Neuronal stem cell (in vitro differentiated cells): ENCODE measurements around the gene CFTR. TPM values are rescaled to one million over a fixed set of nuclear protein-coding genes. Genes with fewer than 3 reads are reported as not detected.

Experiments
- DNase-seq: peaks from one replicate; pipeline ENCODE4 v3.0.0-alpha.2; 2013; ENCODE audit warnings: low spot score
- H2AFZ ChIP-seq: one replicate; pipeline ENCODE4 v1.6.1; 2013; ENCODE audit warnings: mild to moderate bottlenecking, low read length, inconsistent platforms
- H2AK5ac ChIP-seq: 2 replicates; pipeline ENCODE4 v1.6.1; 2013; ENCODE audit warnings: low read depth, mild to moderate bottlenecking, inconsistent platforms, low read length, moderate library complexity, mixed read lengths
- H2BK120ac ChIP-seq: 2 replicates; pipeline ENCODE4 v1.6.1; 2013; ENCODE audit warnings: low read depth, mild to moderate bottlenecking, inconsistent platforms, low read length, moderate library complexity, mixed read lengths
- H2BK12ac ChIP-seq: one replicate; pipeline ENCODE4 v1.6.1; 2013; ENCODE audit warnings: low read length, inconsistent platforms
- H2BK15ac ChIP-seq: 2 replicates; pipeline ENCODE4 v1.6.1; 2013; ENCODE audit warnings: mild to moderate bottlenecking, low read length, inconsistent platforms, mixed read lengths
- H2BK5ac ChIP-seq: one replicate; pipeline ENCODE4 v1.6.1; 2013; ENCODE audit warnings: inconsistent platforms, mild to moderate bottlenecking, low read length, moderate library complexity
- H3K14ac ChIP-seq: one replicate; pipeline ENCODE4 v1.6.1; 2013; ENCODE audit warnings: low read length, inconsistent platforms
- H3K18ac ChIP-seq: 2 replicates; pipeline ENCODE4 v1.6.1; 2013; ENCODE audit warnings: low read length, inconsistent platforms
- H3K23ac ChIP-seq: 2 replicates; pipeline ENCODE4 v1.6.1; 2013; ENCODE audit warnings: low read depth, mild to moderate bottlenecking, mixed read lengths, low read length, inconsistent platforms; ENCODE audit not compliant: poor library complexity
- H3K27ac ChIP-seq: replicated peaks from 3 replicates; pipeline ENCODE4 v1.5.1; 2013; ENCODE audit warnings: low read length, inconsistent platforms
- H3K27me3 ChIP-seq, 3 experiments: 2 replicates each; pipeline ENCODE4 v1.6.1; 2013; ENCODE audit warnings: low read length in 3 of 3, mild to moderate bottlenecking in 2 of 3, inconsistent platforms in 1 of 3, low read depth in 1 of 3, mixed read lengths in 1 of 3, moderate library complexity in 1 of 3; ENCODE audit not compliant: control insufficient read depth in 3 of 3, insufficient read depth in 3 of 3
- H3K36me3 ChIP-seq, 2 donors: replicated peaks in 1 of 2; 2 replicates each; pipeline ENCODE4 v1.6.1; 2013; ENCODE audit warnings: low read length in 2 of 2; ENCODE audit not compliant: control insufficient read depth in 2 of 2, insufficient read depth in 2 of 2
- H3K4ac ChIP-seq: 2 replicates; pipeline ENCODE4 v1.6.1; 2013; ENCODE audit warnings: inconsistent platforms, mild to moderate bottlenecking, low read length, moderate library complexity
- H3K4me1 ChIP-seq, 2 donors: 1 replicate in 1 of 2; 2 replicates in 1 of 2; pipeline ENCODE4 v1.6.1; 2013; ENCODE audit warnings: low read length in 2 of 2, low read depth in 1 of 2; ENCODE audit not compliant: control insufficient read depth in 2 of 2, insufficient read depth in 1 of 2
- H3K4me2 ChIP-seq: one replicate; pipeline ENCODE4 v1.6.1; 2013; ENCODE audit warnings: mild to moderate bottlenecking, low read length, inconsistent platforms; ENCODE audit not compliant: insufficient read depth, poor library complexity, severe bottlenecking
- H3K4me3 ChIP-seq, 2 donors: 2 replicates each; pipeline ENCODE4 v1.5.1; 2013; ENCODE audit warnings: low read length in 2 of 2, mild to moderate bottlenecking in 2 of 2, inconsistent platforms in 1 of 2, moderate library complexity in 1 of 2
- H3K79me1 ChIP-seq: one replicate; pipeline ENCODE4 v1.6.1; 2013; ENCODE audit warnings: low read depth, mild to moderate bottlenecking, inconsistent platforms, low read length, moderate library complexity
- H3K9ac ChIP-seq: one replicate; pipeline ENCODE4 v1.6.1; 2013; ENCODE audit warnings: mild to moderate bottlenecking, low read depth, low read length, inconsistent platforms; ENCODE audit not compliant: poor library complexity
- H3K9me3 ChIP-seq, 2 donors: replicated peaks in 1 of 2; 2 replicates each; pipeline versions ENCODE3 to v1.6.1; 2013; ENCODE audit warnings: low read length in 2 of 2, mild to moderate bottlenecking in 2 of 2, inconsistent platforms in 1 of 2, low read depth in 1 of 2, mixed read lengths in 1 of 2, moderate library complexity in 1 of 2; ENCODE audit not compliant: control insufficient read depth in 2 of 2, insufficient read depth in 1 of 2
- H4K8ac ChIP-seq: one replicate; pipeline ENCODE4 v1.6.1; 2013; ENCODE audit warnings: low read depth, mild to moderate bottlenecking, inconsistent platforms, low read length, moderate library complexity
- H4K91ac ChIP-seq: one replicate; pipeline ENCODE4 v1.6.1; 2013; ENCODE audit warnings: low read length, low read depth, mild to moderate bottlenecking, inconsistent platforms; ENCODE audit not compliant: poor library complexity
- WGBS, 2 donors: extraction: QIAGEN DNeasy Blood & Tissue Kit; methylation state at CpG; one replicate each; pipeline ENCODE4 v1.1.7; 2013; ENCODE audit warnings: missing lambda C conversion rate in 2 of 2, mixed read lengths in 1 of 2; ENCODE audit not compliant: insufficient read length in 2 of 2, insufficient replicate concordance in 1 of 2; ENCODE audit errors: extremely low coverage in 2 of 2; 5-methylcytosine and 5-hydroxymethylcytosine counted together
- small RNA-seq: library from polyadenylated mRNA; stranded (forward); fragments of <200 nt; extraction: miRNeasy Mini kit (QIAGEN cat#:217004); gene quantifications from one replicate; pipeline ENCODE3, GENCODE V24; 2013; ENCODE audit not compliant: insufficient read depth

Gene CFTR

GRCh38 chr7:117717357-117717756 is 237.5 kb downstream of the CFTR start:
- no peak overlapping the region for H3K27ac ChIP-seq

More at GRCh38 chr7:117717357-117717756, 237.5 kb downstream of the CFTR start:
- WGBS, 2 donors = no CpG with 5 or more reads among the region's 2 CpGs
- H3K14ac ChIP-seq = no peak overlapping the region
- no peak for DNase-seq
- H2BK120ac ChIP-seq = no peak overlapping the region
- no peak overlapping the region for H3K9ac ChIP-seq
- H3K4me2 ChIP-seq = no peak overlapping the region
- no peak overlapping the region for H2BK5ac ChIP-seq
- H4K91ac ChIP-seq = no peak overlapping the region
- peaks cover 0 to 2% of the 10 kb centered on the region in 2 donors for H3K36me3 ChIP-seq
- no peak overlapping the region for H3K4me3 ChIP-seq
- H3K27me3 ChIP-seq = no peaks in the 10 kb centered on the region
- H3K9me3 ChIP-seq = no peaks in the 10 kb centered on the region
- no peaks in the 10 kb centered on the region for H3K79me1 ChIP-seq
- no peak overlapping the region for H4K8ac ChIP-seq
- no peaks in the 10 kb centered on the region for H3K4me1 ChIP-seq
- no peak overlapping the region for H2AK5ac ChIP-seq
- H2BK15ac ChIP-seq = no peak overlapping the region
- H2BK12ac ChIP-seq = no peak overlapping the region
- H3K18ac ChIP-seq = no peak overlapping the region
- H3K4ac ChIP-seq = no peak overlapping the region
- H3K23ac ChIP-seq = no peak overlapping the region
- no peak overlapping the region for H2AFZ ChIP-seq

Small RNA genes lying within 50 kb of the gene (small RNA-seq; reads per million reads assigned to genes)
- not detected for gene AC000111.1
- not detected for gene AC000111.2
